H1 (cell line): Measurements from ENCODE around the gene C2orf42. TPM values are rescaled to one million over a fixed set of nuclear protein-coding genes. Genes with fewer than 3 reads are reported as not detected.

ENCODE experiments used
- CTCF ChIA-PET: fragments of 300-600 bp; sonication (Branson Sonifier 250); formaldehyde crosslinking; loops from one replicate; lab custom pipeline; 2021; ENCODE audit not compliant: partially characterized antibody; lab: Charles Lee
- POLR2A ChIA-PET: fragments of 300-600 bp; sonication (Branson Sonifier 250); formaldehyde crosslinking; loops from one replicate; lab custom pipeline; 2021; ENCODE audit warnings: inconsistent platforms; ENCODE audit not compliant: partially characterized antibody; lab: Charles Lee
- DNase-seq, 2 experiments: peaks; one replicate each; pipeline versions ENCODE4 v3.0.0 to v3.0.0-alpha.2; 2010 to 2022; ENCODE audit warnings: low spot score in 2 of 2, low read depth in 1 of 2, mixed read lengths in 1 of 2
- FAIRE-seq: peaks from 2 replicates; lab custom pipeline; 2011; peaks lifted over from hg19 to GRCh38; lab: Jason Lieb, UNC
- H2AFZ ChIP-seq: 2 replicates; pipeline ENCODE4 v1.8.1; 2012; ENCODE audit warnings: low read length, inconsistent platforms
- H2AK5ac ChIP-seq: 2 replicates; pipeline ENCODE4 v1.6.1; 2013; ENCODE audit warnings: low read depth, low read length
- H2BK120ac ChIP-seq: replicated peaks from 2 replicates; pipeline ENCODE3; 2013; ENCODE audit warnings: low read depth, low read length, inconsistent platforms
- H2BK12ac ChIP-seq: 2 replicates; pipeline ENCODE4 v1.6.1; 2013; ENCODE audit warnings: low read depth, low read length
- H2BK15ac ChIP-seq: 2 replicates; pipeline ENCODE4 v1.6.1; 2013; ENCODE audit warnings: low read length
- H2BK20ac ChIP-seq: 2 replicates; pipeline ENCODE4 v1.6.1; 2013; ENCODE audit warnings: low read length
- H2BK5ac ChIP-seq: 2 replicates; pipeline ENCODE4 v1.6.1; 2013; ENCODE audit warnings: low read depth, low read length
- H3K14ac ChIP-seq: 2 replicates; pipeline ENCODE4 v1.6.1; 2013; ENCODE audit warnings: inconsistent platforms; ENCODE audit not compliant: insufficient read length
- H3K18ac ChIP-seq: 2 replicates; pipeline ENCODE4 v1.6.1; 2013; ENCODE audit warnings: low read length; ENCODE audit errors: extremely low read depth
- H3K23ac ChIP-seq: 2 replicates; pipeline ENCODE4 v1.6.1; 2013; ENCODE audit warnings: inconsistent platforms; ENCODE audit not compliant: insufficient read length
- H3K23me2 ChIP-seq: 2 replicates; pipeline ENCODE4 v1.6.1; 2013; ENCODE audit warnings: low read depth, low read length
- H3K27ac ChIP-seq: 2 replicates; pipeline ENCODE4 v1.6.1; 2011; ENCODE audit warnings: low read depth, low read length, inconsistent platforms
- H3K27me3 ChIP-seq, 4 experiments: replicated peaks in 1 of 4; 1 replicate in 1 of 4; 2 replicates in 3 of 4; pipeline versions ENCODE4 v1.6.1 to v1.8.1; 2011 to 2013; ENCODE audit warnings: low read length in 3 of 4, mild to moderate bottlenecking in 3 of 4, inconsistent platforms in 2 of 4, mixed read lengths in 2 of 4, moderate library complexity in 1 of 4; ENCODE audit not compliant: control insufficient read depth in 3 of 4, insufficient read depth in 3 of 4; ENCODE audit errors: extremely low read depth in 1 of 4
- H3K36me3 ChIP-seq, 4 experiments: 2 replicates each; pipeline versions ENCODE4 v1.6.1 to v1.8.1; 2011 to 2013; ENCODE audit warnings: mild to moderate bottlenecking in 4 of 4, low read length in 3 of 4, moderate library complexity in 2 of 4, control low read depth in 1 of 4, inconsistent platforms in 1 of 4; ENCODE audit not compliant: insufficient read depth in 4 of 4, control insufficient read depth in 2 of 4
- H3K4ac ChIP-seq: replicated peaks from 2 replicates; pipeline ENCODE3; 2013; ENCODE audit warnings: low read length, low read depth, mixed read lengths, inconsistent platforms; ENCODE audit not compliant: insufficient read length
- H3K4me1 ChIP-seq, 4 experiments: replicated peaks in 1 of 4; 1 replicate in 1 of 4; 2 replicates in 3 of 4; pipeline versions ENCODE4 v1.6.1 to v1.8.1; 2011 to 2013; ENCODE audit warnings: low read length in 3 of 4, inconsistent platforms in 2 of 4, mixed read lengths in 1 of 4; ENCODE audit not compliant: insufficient read depth in 4 of 4, control insufficient read depth in 3 of 4
- H3K4me2 ChIP-seq, 2 experiments: 2 replicates each; pipeline versions ENCODE4 v1.6.1 to v1.8.1; 2011 to 2013; ENCODE audit warnings: low read depth in 2 of 2, low read length in 2 of 2, control low read depth in 1 of 2, inconsistent platforms in 1 of 2, mild to moderate bottlenecking in 1 of 2; ENCODE audit not compliant: insufficient read depth in 1 of 2
- H3K4me3 ChIP-seq, 4 experiments: fragments of 200-600, 300-600 bp in 1 of 4; sonication (generic), shearing (Covaris generic), sonication (Bioruptor Twin) in 1 of 4; 2 replicates each; pipeline versions ENCODE4 v1.5.1 to v1.8.1; 2011 to 2016; ENCODE audit warnings: low read length in 4 of 4, low read depth in 3 of 4, control low read depth in 2 of 4, inconsistent platforms in 2 of 4, mild to moderate bottlenecking in 2 of 4, mixed read lengths in 1 of 4, moderate library complexity in 1 of 4; ENCODE audit not compliant: insufficient read depth in 2 of 4; ENCODE audit errors: extremely low read depth in 1 of 4
- H3K56ac ChIP-seq: replicated peaks from 2 replicates; pipeline ENCODE3; 2013; ENCODE audit warnings: low read depth, mild to moderate bottlenecking, mixed read lengths, low read length, inconsistent platforms; ENCODE audit not compliant: insufficient read length
- H3K79me1 ChIP-seq: 2 replicates; pipeline ENCODE4 v1.6.1; 2013; ENCODE audit warnings: low read depth, low read length, control low read depth
- H3K79me2 ChIP-seq, 2 experiments: 2 replicates each; pipeline versions ENCODE4 v1.6.1 to v1.8.1; 2012 to 2013; ENCODE audit warnings: low read length in 2 of 2, mild to moderate bottlenecking in 2 of 2, inconsistent platforms in 1 of 2; ENCODE audit not compliant: insufficient read depth in 2 of 2, control insufficient read depth in 1 of 2
- H3K9ac ChIP-seq, 4 experiments: replicated peaks in 1 of 4; 1 replicate in 1 of 4; 2 replicates in 3 of 4; pipeline versions ENCODE4 v1.6.1 to v1.8.1; 2011 to 2013; ENCODE audit warnings: low read depth in 3 of 4, low read length in 3 of 4, control low read depth in 2 of 4, mild to moderate bottlenecking in 2 of 4, moderate library complexity in 2 of 4, inconsistent platforms in 1 of 4; ENCODE audit errors: extremely low read depth in 1 of 4
- H3K9me3 ChIP-seq, 2 experiments: 2 replicates each; pipeline versions ENCODE4 v1.6.1 to v1.8.1; 2012 to 2013; ENCODE audit warnings: mild to moderate bottlenecking in 2 of 2, moderate library complexity in 2 of 2, control low read depth in 1 of 2, inconsistent platforms in 1 of 2, low read depth in 1 of 2, low read length in 1 of 2, mixed read lengths in 1 of 2; ENCODE audit not compliant: insufficient read depth in 2 of 2
- H4K20me1 ChIP-seq, 2 experiments: replicated peaks in 1 of 2; 2 replicates each; pipeline versions ENCODE3 to v1.8.1; 2011 to 2013; ENCODE audit warnings: inconsistent platforms in 2 of 2, low read length in 2 of 2, mild to moderate bottlenecking in 1 of 2; ENCODE audit not compliant: insufficient read depth in 2 of 2, control insufficient read depth in 1 of 2
- H4K5ac ChIP-seq: 2 replicates; pipeline ENCODE4 v1.6.1; 2013; ENCODE audit warnings: low read length, low read depth, mixed read lengths, inconsistent platforms; ENCODE audit not compliant: insufficient read length
- H4K8ac ChIP-seq: 2 replicates; pipeline ENCODE4 v1.8.0; 2013; ENCODE audit warnings: mild to moderate bottlenecking, moderate library complexity, low read length, inconsistent platforms; ENCODE audit not compliant: insufficient read depth; ENCODE audit errors: extremely low read depth
- H4K91ac ChIP-seq: replicated peaks from 2 replicates; pipeline ENCODE3; 2013; ENCODE audit warnings: low read length, mixed read lengths, inconsistent platforms; ENCODE audit not compliant: insufficient read length
- CHD2 ChIP-seq: IDR thresholded peaks from 2 replicates; pipeline ENCODE4 v1.6.1; 2012; ENCODE audit warnings: low read length, improper control_type of control experiment
- CTBP2 ChIP-seq: IDR thresholded peaks from 2 replicates; pipeline ENCODE4 v1.7.0; 2011; ENCODE audit warnings: borderline replicate concordance, mild to moderate bottlenecking, moderate library complexity, mixed read lengths, low read length; ENCODE audit not compliant: insufficient read depth, insufficient read length
- KDM4A ChIP-seq: IDR thresholded peaks from one replicate; pipeline ENCODE4 v1.7.1; 2012; ENCODE audit warnings: low read depth, mild to moderate bottlenecking, moderate library complexity, low read length, inconsistent platforms; ENCODE audit not compliant: severe bottlenecking
- RAD21 ChIP-seq, 2 experiments: IDR thresholded peaks in 1 of 2; conservative IDR thresholded peaks in 1 of 2; 2 replicates each; pipeline ENCODE4 v1.6.1; 2011; ENCODE audit warnings: low read depth in 2 of 2, low read length in 2 of 2, improper control_type of control experiment in 1 of 2, inconsistent platforms in 1 of 2, mild to moderate bottlenecking in 1 of 2, moderate library complexity in 1 of 2
- RBBP5 ChIP-seq: IDR thresholded peaks from 2 replicates; pipeline ENCODE4 v1.7.1; 2012; ENCODE audit warnings: low read depth, mild to moderate bottlenecking, inconsistent platforms, low read length, moderate library complexity, borderline replicate concordance
- RXRA ChIP-seq: IDR thresholded peaks from 2 replicates; pipeline ENCODE4 v1.6.1; 2011; ENCODE audit warnings: low read depth, mild to moderate bottlenecking, low read length, moderate library complexity; ENCODE audit not compliant: insufficient read depth
- SP2 ChIP-seq: IDR thresholded peaks from 2 replicates; pipeline ENCODE4 v1.6.1; 2012; ENCODE audit warnings: mild to moderate bottlenecking, low read length, inconsistent platforms
- WGBS, 2 experiments: shearing (Covaris generic) in 1 of 2; methylation state at CpG; one replicate each; pipeline versions ENCODE4 v1.1.6 to v1.1.7; 2013 to 2015; ENCODE audit warnings: low lambda C conversion rate in 2 of 2, mixed read lengths in 2 of 2, inconsistent platforms in 1 of 2, low coverage in 1 of 2, missing lambda C conversion rate in 1 of 2; ENCODE audit not compliant: insufficient replicate concordance in 2 of 2, insufficient coverage in 1 of 2, insufficient read length in 1 of 2; ENCODE audit errors: extremely low coverage in 1 of 2, missing lambda C conversion rate in 1 of 2; 5-methylcytosine and 5-hydroxymethylcytosine counted together
- polyA plus RNA-seq, 7 experiments: library from polyadenylated mRNA; depleted of rRNA in 3 of 7; stranded (reverse) in 5 of 7; unstranded in 2 of 7; fragments of >200 nt in 5 of 7; fragments of 200-250 nt in 2 of 7; gene quantifications; 1 replicate in 5 of 7; 2 replicates in 1 of 7; 4 replicates in 1 of 7; pipeline versions ENCODE4 v1.2.1 to v1.2.3, GENCODE V29; 2011 to 2013; ENCODE audit warnings: missing spikeins in 2 of 7, mixed read lengths in 2 of 7
- total RNA-seq: library from RNA; stranded (reverse); fragmentation: NEBNext Ultra II Directional; extraction: Animal tissue kit (Norgen Biotek cat#: 25700); gene quantifications from 2 replicates; pipeline ENCODE4 v1.2.1, GENCODE V29; 2021
- TF ChIP-seq, protein P1 (sequence below): IDR thresholded peaks from 2 replicates; pipeline ENCODE4 v1.6.1; 2012; ENCODE audit warnings: inconsistent platforms
- TF ChIP-seq, protein P2 (sequence below): IDR thresholded peaks from 2 replicates; pipeline ENCODE4 v1.6.1; 2011; ENCODE audit warnings: low read length, improper control_type of control experiment

The C2orf42 gene
- total and polyA plus RNA-seq, 2 of the 8 experiments (the other 6 are each of a cell fraction or from before 2014, with no cell fraction given): 3.9 to 10.7 TPM

DNA sequence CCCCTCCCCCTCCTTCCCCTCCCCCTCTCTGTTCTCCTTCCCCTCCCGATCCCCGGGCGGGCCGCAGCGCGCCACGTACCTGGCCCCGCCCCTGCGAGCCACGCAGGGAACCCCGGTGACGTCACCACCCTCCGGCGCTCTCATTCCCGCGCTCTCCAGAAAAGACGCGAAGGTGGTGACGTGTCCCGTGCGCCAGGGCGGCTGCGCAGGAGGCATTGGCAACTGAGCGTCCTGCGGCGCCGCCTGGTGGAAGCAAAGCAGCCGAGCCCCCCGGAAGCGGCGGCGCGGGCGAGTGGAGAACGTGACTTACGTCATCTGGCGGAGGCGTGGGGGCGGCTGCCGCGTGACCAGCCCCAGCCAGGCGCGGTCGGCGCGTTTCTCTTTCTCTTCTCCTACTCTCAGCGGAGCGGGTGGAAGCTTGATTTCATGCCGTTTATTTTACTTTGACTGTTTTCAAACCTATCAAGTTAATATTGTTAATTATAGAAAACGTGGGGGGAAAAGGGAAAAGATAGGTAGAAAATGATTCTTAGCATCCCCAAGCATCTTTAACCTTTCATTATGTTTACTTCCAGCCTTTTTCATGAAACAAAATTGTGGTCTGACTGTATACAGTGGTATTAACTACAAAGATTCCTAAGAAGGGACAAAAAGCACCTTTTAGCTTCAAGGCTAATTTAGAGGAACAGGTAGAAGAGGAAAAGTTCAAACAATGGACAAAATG is 48.1 kb downstream of the C2orf42 start:
- Histone ChIP-seq H3K79me1 (no peaks in the 10 kb centered on the region), H3K9me3 (no peaks in the 10 kb centered on the region), H3K4me2 (peak overlapping the region; percentile 3 to 34), H3K4ac (peak overlapping the region; percentile 41), H3K9ac (peak overlapping the region in 3 of 4 experiments; percentile 0 to 68 (median 46); a peak in 6 of 7 replicates), H4K20me1 (no peaks in the 10 kb centered on the region), H3K18ac (no peak overlapping the region; the same call in 1 of the 2 replicates), H2BK15ac (no peak overlapping the region), H2BK20ac (no peak overlapping the region), H2BK5ac (peak overlapping the region; percentile 3; the same call in 1 of the 2 replicates), H3K27ac (peak overlapping the region; percentile 70; the same call in 1 of the 2 replicates), H3K14ac (no peak overlapping the region), H4K5ac (peak overlapping the region; percentile 34), H3K4me3 (peak overlapping the region in 2 of 4 experiments; percentile 4 to 64; a peak in 5 of 8 replicates), H3K56ac (peak overlapping the region; percentile 11), H4K91ac (peak overlapping the region; percentile 0), H3K23ac (no peak overlapping the region), H3K36me3 (no peaks in the 10 kb centered on the region), H3K27me3 (no peaks in the 10 kb centered on the region), H3K23me2 (peaks cover 8% of the 10 kb centered on the region), H3K4me1 (peaks cover 19 to 26% (median 20%) of the 10 kb centered on the region in 4 experiments), H2BK12ac (peak overlapping the region; percentile 11; the same call in 1 of the 2 replicates), H4K8ac (peak overlapping the region; percentile 86; the same call in 1 of the 2 replicates), H2AFZ (no peak overlapping the region), H2BK120ac (no peak overlapping the region), H2AK5ac (peak overlapping the region; percentile 34), H3K79me2 (no peaks in the 10 kb centered on the region)
- DNase-seq (peak; percentile 99), FAIRE-seq (no peak)
- ChIA-PET POLR2A (interaction anchor here (0.7 to 51.3 kb wide), 13 partner anchors 9 to 229 kb away, joined by 3 to 1553 read pairs (median 7); partner anchors contain the start of genes C2orf42, MXD1, PCBP1 and PCYOX1), CTCF (interaction anchor here (0.5 to 6.2 kb wide), 13 partner anchors 13 to 229 kb away, joined by 3 to 42 read pairs (median 4); no protein-coding TSS in a partner anchor)
- 2% methylated on average over 35 of the region's 50 CpGs; no CpG with 5 or more reads in 1 of the 2 experiments for WGBS, 2 experiments
- no peak for TF ChIP-seq RXRA
- TF ChIP-seq, protein P1, sequence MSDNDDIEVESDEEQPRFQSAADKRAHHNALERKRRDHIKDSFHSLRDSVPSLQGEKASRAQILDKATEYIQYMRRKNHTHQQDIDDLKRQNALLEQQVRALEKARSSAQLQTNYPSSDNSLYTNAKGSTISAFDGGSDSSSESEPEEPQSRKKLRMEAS: peak; percentile 78
- no peak for TF ChIP-seq SP2
- peak; percentile 95 to 99 for TF ChIP-seq RAD21 (IDR thresholded peaks at IDR 0.05 in 1 of 2, conservative IDR thresholded peaks at IDR 0.05 in 1 of 2; ENCODE audit: low read depth in 2 of 2, low read length in 2 of 2)
- peak; percentile 91 for TF ChIP-seq CTBP2
- peak; percentile 64; the same call in 1 of the 2 replicates for TF ChIP-seq CHD2
- no peak for TF ChIP-seq RBBP5
- TF ChIP-seq, protein P2, sequence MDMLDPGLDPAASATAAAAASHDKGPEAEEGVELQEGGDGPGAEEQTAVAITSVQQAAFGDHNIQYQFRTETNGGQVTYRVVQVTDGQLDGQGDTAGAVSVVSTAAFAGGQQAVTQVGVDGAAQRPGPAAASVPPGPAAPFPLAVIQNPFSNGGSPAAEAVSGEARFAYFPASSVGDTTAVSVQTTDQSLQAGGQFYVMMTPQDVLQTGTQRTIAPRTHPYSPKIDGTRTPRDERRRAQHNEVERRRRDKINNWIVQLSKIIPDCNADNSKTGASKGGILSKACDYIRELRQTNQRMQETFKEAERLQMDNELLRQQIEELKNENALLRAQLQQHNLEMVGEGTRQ: peak; percentile 58; the same call in 1 of the 2 replicates
- peak; percentile 56 for TF ChIP-seq KDM4A
